NCI-H774 (cell line): ENCODE data around the gene WHAMM.
"Not testable (repeated sequence)": the region's sequence is repeated elsewhere in the genome, so short reads cannot be mapped to it uniquely, and the experiment has no call there.

Experiments
- DNase-seq: peaks from one replicate; lab custom pipeline; 2025; lab: John Stamatoyannopoulos, UW

Gene WHAMM

DNA sequence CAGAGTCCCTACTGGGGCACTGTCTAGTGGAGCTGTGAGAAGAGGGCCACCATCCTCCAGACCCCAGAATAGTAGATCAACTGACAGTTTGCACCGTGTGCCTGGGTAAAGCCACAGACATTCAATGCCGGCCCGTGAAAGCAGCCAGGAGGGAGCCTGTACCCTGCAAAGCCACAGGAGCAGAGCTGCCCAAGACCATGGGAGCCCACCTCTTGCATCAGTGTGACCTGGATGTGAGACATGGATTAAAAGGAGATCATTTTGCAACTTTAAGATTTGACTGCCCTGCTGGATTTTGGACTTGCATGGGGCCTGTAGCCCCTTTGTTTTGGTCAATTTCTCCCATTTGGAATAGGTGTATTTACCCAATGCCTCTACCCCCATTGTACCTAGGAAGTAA is 56.6 kb downstream of the WHAMM start:
- DNase-seq, result not testable (repeated sequence)

DNA sequence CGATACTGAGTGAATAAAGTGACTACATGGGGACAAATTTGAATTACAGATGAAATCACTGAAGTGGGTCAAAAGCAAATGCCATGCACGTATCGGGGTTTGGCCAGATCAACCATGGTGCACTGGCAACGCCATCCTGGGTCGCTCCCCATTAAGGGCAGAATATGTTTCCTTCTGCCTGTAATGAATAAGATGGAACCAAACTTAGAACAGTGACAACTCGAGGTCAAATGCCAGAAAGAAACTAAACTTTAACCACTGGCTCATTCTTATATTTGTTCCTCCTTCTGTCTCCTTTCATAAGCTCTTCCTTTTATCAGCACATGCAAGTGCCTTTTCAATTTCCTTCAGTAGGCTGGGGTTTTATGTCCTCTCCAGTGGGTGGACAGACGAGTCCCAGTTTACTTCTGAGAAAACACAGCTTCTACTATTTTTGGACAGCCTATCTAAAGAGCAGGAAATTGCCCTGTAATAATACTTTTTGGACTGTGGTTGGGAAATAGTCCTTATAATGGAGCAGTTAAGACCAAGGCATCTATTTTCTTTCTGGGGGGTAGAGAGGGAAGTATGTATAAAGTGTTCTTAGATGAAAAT is 61.4 kb downstream of the WHAMM start:
- DNase-seq, result no peak

DNA sequence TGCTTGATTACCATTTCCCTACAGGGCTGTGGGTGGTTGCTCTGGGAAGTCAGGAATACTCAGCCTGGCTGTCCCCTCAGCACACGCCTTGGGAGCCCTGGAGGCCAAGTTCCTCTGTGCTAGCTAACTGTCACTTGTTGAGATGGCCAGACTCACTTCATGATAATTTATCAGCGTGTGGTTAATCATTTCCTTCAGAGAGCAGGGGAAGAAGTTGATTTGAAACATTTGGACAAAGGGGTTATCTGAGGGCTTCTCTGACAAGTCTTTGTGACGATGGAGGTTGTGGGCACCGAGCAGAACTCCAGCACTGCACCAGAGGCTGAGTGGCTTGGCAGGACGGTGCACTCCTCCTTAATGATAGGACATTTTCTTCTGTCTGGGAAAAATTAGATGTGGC is 61.9 kb downstream of the WHAMM start:
- DNase-seq, result no peak

- DNase-seq, result no peak
Observed at GRCh38 chr15:82871832-82872484, 62.5 kb downstream of the WHAMM start.

DNA sequence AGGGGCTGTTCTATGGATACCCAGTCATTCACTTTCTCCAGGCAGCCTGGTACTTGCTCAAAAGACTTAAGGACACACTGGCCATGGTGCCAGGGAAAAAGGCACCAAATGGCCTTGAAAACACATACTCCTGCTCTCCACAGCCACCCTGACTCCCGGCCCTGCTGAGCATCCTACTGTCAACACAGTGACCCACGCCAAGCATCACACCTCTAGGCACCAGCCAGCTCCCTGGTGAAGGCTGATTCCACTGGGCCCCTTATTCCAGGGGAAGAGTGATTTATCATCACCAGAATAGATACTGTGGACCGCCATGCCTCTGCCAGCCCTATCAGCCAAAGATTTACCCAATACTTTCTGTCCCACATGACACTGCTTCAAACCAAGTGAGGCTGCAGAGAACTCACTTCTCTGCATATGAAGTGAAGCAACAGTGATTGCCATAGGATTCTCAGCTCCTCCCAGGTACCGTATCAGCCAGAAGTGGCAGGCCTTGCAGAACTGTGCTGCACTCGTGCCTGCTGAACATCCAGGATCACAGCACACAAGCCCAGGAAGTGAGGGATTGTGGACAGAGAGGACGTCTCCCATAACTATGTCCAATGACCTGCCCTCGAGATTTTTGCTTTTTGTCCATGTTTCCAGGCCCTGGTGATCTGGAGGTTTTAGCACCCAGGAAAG is 63.7 kb downstream of the WHAMM start:
- DNase-seq, result no peak

DNA sequence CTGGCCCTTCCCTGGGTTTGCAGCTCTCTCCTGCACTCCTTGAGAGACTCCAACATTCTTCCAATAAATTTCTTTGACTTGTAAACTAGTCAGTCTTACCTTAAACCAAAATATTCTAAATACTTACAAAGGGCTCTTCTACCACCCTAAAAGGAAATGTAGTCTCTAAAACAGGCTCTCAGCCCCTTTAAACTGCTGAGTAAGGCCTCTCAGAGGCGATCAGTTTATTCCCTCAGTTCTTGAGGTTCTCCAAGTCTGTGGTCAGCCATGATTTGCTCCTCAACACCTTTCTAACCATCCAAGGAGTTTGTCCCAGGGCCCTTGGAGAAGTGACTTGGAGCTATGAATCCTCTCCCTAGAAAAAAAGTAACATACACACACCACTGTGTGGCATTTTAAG is 64.8 kb downstream of the WHAMM start:
- no peak for DNase-seq

- DNase-seq, result no peak
Observed at GRCh38 chr15:82874961-82875360, 65.5 kb downstream of the WHAMM start.

DNA sequence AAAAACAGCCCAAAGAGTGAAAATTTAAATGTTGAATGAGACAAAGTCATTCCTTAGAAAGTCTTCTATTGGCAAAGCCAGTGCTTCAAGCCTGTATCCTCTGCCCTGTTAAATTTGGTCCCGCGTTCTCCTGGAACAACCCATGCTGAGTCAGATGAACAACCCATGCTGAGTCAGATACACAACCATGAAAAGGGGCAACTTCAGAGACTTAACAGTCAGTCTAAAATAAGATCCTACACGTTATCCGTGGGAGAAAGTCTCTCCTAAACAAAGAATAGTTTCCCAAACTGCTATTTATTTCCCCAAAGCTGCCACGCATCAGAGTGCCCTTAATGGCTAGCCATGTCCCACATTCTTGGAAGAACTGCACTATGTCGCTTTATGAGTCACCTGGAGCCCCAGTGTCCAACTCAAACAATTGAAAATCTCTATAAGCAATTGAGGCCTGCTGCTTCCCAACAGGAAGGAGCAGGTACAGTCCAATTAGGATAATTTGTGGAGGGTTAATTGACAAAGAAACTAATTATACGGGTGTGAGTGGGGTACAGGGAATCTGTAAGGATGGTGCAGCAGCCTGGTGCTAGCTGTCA is 66.1 kb downstream of the WHAMM start:
- DNase-seq, result no peak

DNA sequence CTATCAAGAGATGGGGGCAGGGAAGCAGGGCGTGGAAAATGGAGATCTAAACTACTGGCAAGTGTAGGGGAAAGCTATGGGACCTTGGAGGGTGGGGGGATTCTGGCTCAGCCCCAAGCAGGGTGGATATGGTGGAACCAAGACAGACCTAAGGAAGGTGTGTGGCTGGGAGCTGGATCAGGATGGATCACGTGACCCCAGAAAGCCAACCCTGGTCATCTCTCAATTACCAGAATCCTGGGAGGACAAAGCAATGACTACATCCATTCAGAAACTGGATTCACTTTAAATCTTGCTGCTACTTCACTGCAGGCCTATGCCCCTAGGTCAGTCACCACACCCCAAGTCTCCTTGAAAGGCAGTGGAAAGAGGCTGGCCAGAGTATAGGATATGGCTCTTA is 68.4 kb downstream of the WHAMM start:
- DNase-seq, result no peak

GRCh38 chr15:82878325-82878724 is 68.9 kb downstream of the WHAMM start:
- no peak for DNase-seq

GRCh38 chr15:82880704-82881103 is 71.3 kb downstream of the WHAMM start:
- no peak for DNase-seq

- DNase-seq, result no peak
Observed at GRCh38 chr15:82881747-82882146, 72.3 kb downstream of the WHAMM start.

- DNase-seq, result no peak
Observed at GRCh38 chr15:82882273-82882928, 73.0 kb downstream of the WHAMM start.
